ENCODE data around the gene TXNDC5. TPM values are rescaled to one million over a fixed set of nuclear protein-coding genes. Genes with fewer than 3 reads are reported as not detected.

The TXNDC5 gene
- total RNA-seq: 414 and 795 TPM in 2 replicates

GRCh38 chr6:7910654-7911344, at the start of gene TXNDC5:
TSS of gene TXNDC5 (minus strand) at chr6:7910788. CDS start at chr6:7910776, 12 bp downstream.

Other genes starting within 250 kb of the TXNDC5 start
- 0.55 and 3.7 TPM in 2 replicates for gene BMP6, start 184.7 kb downstream of the TXNDC5 start, total RNA-seq
- gene BLOC1S5, start 153.6 kb upstream of the TXNDC5 start, total RNA-seq: 18.9 and 19.5 TPM in 2 replicates
- gene EEF1E1, start 191.8 kb upstream of the TXNDC5 start, total RNA-seq: 55.2 and 73.2 TPM in 2 replicates

Data from uterine smooth muscle cell (primary cell).